GM21529 (cell line): ENCODE results near the gene TMEM220.

ENCODE experiments used
- ATAC-seq: cut with Tn5 transposase; IDR thresholded peaks from one replicate; pipeline ENCODE4 v1.9.1; 2021; ENCODE audit not compliant: unreplicated experiment

Gene TMEM220

DNA sequence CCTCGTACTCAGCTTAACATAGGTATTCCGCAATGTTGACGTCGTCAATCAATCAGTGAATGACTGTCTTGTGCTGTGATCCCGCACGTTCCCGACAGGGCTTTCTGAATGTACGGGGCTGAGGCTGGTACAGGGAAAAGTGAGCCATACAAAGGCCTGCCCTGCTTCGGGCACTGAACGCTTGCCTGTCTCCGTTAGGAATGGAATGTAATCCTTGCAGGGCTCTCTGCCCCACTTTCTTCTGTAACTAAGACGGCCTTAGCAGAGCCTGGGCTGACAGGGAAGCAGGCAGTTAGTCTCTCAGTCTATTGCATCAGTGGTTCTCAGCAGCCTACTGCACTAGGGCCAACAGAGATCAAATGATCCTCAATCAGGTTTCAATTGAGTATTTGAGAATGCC, 56.5 kb downstream of the TMEM220 start:
- ATAC-seq: no peak

DNA sequence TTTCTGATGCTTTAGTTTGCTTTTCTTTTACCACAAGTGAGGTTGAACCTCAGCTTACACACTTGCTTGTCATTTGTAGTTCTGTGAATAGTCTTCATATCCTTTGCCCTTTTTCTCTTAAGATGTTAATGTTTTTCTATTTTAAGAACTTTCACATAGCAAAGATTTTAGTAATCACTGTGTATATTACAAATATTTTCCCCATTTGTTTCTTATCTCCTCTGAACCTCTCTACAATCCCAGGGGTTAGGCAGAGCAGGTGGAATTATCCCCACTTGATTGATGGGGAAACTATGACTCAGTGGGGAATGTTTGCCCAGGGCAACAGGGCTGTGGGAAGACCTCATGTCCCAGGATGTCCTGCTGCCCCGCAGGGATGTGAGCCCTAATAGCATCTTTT, 61.0 kb downstream of the TMEM220 start:
- no peak for ATAC-seq

DNA sequence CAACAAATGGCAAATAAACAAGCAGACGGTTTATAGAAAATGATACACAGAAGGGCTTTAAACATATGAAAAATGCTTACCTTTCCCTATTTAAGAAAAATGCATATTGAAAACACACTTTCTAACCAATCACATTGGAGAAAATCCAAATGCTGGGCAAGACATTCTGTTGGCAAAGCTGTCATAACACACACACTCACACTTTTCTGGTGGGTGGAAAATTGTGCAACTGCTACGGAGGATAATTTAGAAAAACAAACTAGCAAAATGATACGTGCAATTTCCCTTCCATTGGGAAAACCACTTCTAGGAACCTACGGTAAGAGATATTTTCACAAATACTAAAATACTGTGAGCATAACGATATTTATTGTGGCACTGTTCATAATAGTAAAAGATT, 62.9 kb downstream of the TMEM220 start:
- no peak for ATAC-seq

DNA sequence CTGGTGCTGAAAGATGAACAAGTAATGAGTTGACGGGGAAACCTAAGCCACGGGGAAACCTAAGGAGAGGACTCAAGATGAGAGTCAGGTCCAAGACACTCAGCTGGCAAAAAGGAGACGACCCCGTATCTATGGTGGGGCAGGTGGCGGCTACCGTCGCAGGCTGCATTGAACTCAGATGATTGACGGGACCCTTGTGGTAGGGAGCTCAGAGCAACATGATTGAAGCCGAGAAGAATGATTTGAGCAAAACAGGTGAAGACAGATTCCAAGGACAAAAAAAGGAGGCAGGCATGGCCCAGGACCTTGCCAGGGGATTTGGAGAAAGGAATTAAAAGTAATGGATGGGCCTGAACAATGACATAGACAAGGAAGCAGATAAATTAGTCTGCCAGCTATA, 65.3 kb downstream of the TMEM220 start:
- no peak for ATAC-seq
